ENCODE data around the gene AQP9.
"Not testable (repeated sequence)": the region's sequence is repeated elsewhere in the genome, so short reads cannot be mapped to it uniquely, and the experiment has no call there.

Gene AQP9, protein sequence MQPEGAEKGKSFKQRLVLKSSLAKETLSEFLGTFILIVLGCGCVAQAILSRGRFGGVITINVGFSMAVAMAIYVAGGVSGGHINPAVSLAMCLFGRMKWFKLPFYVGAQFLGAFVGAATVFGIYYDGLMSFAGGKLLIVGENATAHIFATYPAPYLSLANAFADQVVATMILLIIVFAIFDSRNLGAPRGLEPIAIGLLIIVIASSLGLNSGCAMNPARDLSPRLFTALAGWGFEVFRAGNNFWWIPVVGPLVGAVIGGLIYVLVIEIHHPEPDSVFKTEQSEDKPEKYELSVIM

DNA sequence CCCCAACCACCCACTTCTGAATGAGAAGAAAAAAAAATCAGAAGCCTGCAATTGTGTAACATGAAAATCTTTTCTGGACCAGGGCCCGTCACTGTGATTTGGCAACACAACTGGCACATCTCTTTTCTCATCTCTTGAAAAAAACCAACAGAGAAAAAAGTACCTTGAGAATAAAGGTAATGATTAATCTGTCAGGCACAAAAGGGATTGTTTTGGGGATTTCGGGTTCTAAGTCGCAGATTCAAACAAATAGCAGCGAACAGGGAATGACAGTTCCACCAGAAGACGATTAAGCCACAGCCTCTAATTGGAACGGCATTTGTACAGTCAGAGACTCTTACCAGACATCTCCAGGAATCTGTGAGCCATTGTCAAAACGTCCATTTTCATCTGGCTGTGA lies at the start of gene AQP9:
Gene AQP9 (plus strand): TSS at position 276 of the 400 bp plus-strand sequence. CDS start 185 bp downstream, outside the sequence.
- no peak for DNase-seq

GRCh38 chr15:58095415-58095814 lies 42.8 kb upstream of the AQP9 start:
- no peak for DNase-seq

- DNase-seq: no peak
These were observed 41.6 kb upstream of the AQP9 start for GRCh38 chr15:58096529-58097084.

DNA sequence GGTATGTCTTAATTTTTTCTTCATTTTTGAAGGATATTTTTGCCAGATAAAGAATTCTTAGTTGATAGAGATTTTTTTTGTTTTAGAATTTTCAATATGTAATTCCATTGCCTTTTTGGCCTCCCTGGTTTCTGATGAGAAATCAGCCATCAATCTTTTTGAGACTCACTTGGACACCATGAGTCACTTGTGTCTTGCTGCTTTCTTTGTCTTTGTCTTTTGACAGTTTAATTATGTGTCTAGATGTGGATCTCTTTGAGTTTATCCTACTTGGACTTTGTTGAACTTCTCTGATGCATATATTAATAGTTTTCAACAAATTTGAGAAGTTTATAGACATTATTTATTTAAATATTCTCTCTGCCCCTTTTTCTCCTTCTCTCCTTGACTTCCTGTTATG lies 34.7 kb upstream of the AQP9 start:
- no peak for DNase-seq

- no peak for DNase-seq
These were observed 30.1 kb upstream of the AQP9 start for GRCh38 chr15:58108117-58108516.

DNA sequence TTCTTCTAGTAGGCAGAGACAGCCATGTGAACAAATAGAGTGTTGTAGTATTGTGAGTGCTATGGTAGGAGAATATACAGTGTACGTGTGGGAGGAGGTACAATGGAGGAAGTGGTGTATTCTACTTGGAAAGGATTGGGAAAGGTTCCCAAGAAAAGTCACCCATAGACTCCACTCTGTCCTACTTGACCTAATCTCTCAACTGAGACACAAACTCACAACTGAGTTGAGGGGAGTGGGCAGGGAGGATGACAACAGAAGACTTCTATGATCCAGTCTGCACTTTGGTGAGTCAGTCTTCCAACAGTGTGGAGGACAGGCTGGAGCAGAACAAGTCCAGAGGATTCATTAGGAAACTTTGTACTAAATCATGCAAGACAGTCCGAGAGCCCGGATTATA lies 28.8 kb upstream of the AQP9 start:
- no peak for DNase-seq

DNA sequence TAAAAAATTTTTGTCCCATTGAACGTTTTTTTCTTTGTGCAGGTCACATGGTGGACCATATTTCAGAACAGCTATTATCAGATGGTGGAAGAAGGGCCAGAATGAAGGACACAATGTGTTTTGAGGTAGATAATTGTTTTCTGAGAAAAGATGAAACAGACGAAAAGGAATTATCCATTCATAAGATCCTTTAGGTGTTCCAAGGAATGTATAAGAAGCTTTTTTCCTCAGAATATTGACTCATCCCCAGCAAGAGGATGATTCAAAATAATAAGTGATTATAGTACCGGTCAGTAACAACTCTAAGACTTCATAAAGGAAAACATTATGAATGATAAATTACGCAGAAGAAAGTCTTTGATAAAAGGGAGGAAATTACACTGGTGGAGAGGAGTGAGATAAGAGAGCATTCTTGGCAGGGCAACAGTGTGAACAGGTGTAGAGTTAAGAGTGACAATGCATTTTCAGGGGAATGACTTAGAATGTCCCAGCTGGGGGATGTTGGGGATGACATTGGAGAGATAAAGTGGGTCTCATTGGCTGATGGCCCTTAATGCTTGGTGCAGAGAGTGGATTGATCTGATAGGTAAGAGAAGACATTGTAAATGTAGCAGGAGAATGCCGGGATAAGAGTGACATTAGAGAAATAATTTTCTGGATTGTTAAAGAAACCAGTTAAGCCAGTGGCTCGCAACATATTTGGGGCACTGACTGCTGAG lies 27.0 kb upstream of the AQP9 start:
- DNase-seq: no peak

- DNase-seq: no peak
These were observed 26.5 kb upstream of the AQP9 start for GRCh38 chr15:58111718-58112104.

DNA sequence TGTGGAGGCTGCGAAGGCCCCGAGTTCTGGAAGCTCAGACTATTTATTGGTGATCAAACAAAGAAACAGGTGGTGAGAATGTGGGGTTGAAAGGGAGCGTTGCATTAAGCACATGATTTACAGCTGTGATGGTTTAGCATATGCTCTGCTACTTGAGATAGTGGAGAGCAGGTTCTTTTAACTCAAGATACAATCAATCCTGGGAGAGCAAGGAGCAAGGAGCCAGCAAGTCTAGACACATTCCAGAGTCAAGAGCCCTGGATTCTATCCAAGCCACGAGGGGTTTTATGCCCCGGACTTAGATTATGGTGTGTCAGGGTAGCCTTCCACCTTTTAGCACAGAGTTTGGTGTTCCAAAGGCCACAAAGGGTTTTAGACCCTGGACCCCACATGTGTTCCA lies 24.8 kb upstream of the AQP9 start:
- DNase-seq: not testable (repeated sequence)

GRCh38 chr15:58114388-58114787 lies 23.8 kb upstream of the AQP9 start:
- DNase-seq: no peak

DNA sequence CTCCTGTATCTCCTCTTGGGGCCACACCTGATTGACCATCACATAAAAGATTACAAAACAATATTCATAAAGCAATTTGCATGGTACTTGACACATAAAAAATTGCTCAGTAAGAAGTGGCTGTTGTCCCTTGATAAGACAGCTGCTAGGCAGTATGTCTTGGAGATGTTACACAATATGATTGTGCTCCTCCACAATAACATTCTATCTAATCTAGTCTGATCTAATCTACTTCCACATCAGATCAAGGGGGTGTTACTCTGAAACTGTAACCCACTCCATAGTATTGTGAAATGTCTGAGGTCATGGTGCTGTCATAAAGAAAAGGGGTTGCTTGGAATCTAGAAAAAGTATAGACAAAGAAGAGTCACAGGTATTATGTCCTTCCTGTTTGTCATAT lies 23.4 kb upstream of the AQP9 start:
- no peak for DNase-seq

DNA sequence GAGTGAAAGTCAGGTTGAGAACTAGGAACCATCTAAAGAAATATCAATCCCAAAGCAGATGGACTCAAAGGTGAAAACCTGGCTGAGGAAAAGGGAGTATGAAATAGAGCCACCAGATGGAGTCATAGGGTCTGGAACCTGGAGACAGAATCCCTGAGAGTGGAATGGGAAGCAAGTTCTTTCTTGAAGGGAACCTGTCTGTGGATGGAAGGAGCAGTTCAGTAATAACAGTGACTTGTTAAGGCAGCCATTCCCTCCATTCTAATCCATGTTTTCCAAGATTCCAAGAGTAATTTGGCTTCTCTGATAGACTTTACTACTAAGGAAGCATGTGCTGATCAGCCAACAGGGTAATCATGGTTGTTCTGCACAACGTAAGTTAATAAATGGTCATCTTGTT lies 22.5 kb upstream of the AQP9 start:
- no peak for DNase-seq

- DNase-seq: no peak
These were observed 20.6 kb upstream of the AQP9 start for GRCh38 chr15:58117619-58118018.

- no peak for DNase-seq
These were observed 19.9 kb upstream of the AQP9 start for GRCh38 chr15:58118272-58118671.

- no peak for DNase-seq
These were observed 19.2 kb upstream of the AQP9 start for GRCh38 chr15:58119016-58119415.

GRCh38 chr15:58124585-58124984 lies 13.6 kb upstream of the AQP9 start:
- DNase-seq: no peak

- DNase-seq: no peak
These were observed 12.8 kb upstream of the AQP9 start for GRCh38 chr15:58125333-58125732.

- DNase-seq: no peak
These were observed 3.3 kb upstream of the AQP9 start for GRCh38 chr15:58134886-58135285.

DNA sequence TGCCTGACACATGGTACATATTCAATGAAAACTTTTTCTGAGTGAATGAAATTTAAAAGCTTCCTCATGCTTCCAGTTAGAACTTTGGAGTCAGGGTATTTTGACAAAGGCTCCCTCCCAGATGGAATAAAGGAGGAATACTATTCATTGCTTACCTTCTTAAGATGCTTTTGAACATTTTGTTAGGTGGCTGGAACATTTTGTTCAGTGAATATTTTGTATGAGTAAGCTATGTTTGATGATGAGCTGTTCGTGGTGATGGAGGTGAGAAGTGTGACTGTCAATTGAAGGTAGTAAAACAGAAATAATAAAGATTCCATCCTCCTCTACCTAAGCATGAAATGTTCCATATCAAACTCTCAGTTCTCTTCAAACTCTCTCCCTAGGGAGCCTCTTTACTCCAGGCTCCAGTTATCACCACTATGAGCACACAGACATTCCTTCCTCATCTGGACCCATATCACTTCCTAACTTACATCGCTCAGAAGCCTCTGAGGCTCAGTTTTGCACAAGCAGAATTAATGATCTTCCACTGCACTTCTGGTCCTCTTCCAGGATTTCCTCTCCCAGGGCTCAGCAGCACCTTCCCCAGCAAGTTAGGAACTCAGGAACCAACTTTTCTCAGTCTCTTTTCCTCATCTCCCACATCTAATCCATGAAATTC lies 2.5 kb upstream of the AQP9 start:
- no peak for DNase-seq

- DNase-seq: no peak
These were observed 1.4 kb upstream of the AQP9 start for GRCh38 chr15:58136731-58137130.

DNA sequence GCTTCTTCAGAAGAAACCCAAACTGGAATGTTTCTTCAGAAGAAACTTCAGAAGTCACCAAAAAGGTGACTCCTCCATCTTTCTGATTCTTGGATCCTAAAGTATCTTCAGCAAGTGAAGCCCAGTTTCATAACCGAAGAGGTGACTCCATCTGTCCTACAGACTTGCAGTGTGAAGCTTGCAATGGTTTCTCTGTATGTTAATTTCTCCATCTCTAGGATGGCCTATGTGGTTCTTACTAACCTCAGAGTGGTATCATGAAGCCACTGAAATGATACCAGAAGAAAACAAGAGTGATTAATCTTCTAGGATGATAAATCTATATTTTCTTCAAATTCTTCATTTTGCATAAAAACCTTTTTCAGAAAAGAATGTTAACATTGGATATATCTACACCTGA lies 495 bp upstream of the AQP9 start:
- DNase-seq: no peak

DNA sequence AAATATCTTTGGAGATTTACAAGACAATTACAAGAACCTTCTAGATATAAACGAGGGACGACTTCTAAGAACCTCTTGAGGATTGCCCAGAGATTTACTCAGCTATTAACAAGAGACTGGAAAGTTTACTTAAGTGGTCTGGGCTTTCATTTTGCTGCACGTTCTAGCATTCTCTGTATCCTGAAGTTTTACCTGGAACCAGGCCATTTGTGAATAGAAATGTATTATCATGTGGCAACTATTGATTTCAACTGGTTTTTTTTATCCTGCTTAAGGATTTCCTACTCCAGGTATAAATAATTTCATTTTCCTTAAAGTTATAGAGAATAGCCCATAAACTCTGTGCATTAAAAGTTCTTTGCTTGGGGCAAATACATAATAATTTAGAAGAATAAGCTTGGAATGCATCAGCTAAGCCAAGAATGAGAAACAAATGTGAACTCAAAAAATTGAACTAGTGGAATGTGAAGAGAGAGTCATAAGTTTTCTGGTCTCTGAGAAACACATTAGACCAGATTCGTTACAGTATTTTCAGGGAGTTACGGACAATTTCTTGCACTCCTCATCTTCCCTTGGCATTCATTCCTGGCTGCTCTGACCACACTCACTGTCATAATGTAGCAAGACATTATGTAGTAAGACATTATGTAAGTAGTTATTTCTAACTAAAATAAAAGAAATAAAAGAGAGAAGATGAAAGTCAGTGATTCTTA lies 1.3 kb downstream of the AQP9 start:
- DNase-seq: no peak

GRCh38 chr15:58139989-58140522 lies 1.9 kb downstream of the AQP9 start:
- no peak for DNase-seq

Measured in CD4-positive, alpha-beta T cell treated with Interleukin-21 for 1 hour (primary cell).